ENCODE measurements around the gene EPN3. TPM values are rescaled to one million over a fixed set of nuclear protein-coding genes. Genes with fewer than 3 reads are reported as not detected.
A peak's percentile ranks its signal among the peaks of the same experiment; 100 is the strongest.

The EPN3 gene
- total RNA-seq, 1 experiment from 2014 or later, result 0.09 TPM

- BruUV-seq (replicated peaks), result no TSS peak
- no peaks in the 10 kb centered on the region for H3K36me3 ChIP-seq (ENCODE audit: insufficient read depth, low read length, poor library complexity, severe bottlenecking)
- H3K4me1 ChIP-seq (ENCODE audit: insufficient read depth, low read length, poor library complexity, severe bottlenecking), result peaks cover 15% of the 10 kb centered on the region
- no peaks in the 10 kb centered on the region for H3K27me3 ChIP-seq (replicated peaks; ENCODE audit: insufficient read depth, low read depth, low read length, poor library complexity)
- H3K27ac ChIP-seq (ENCODE audit: low read depth, low read length, poor library complexity, severe bottlenecking), result peak overlapping the region; percentile 56
- peak overlapping the region; percentile 58 for H3K4me3 ChIP-seq (ENCODE audit: low read depth, low read length, poor library complexity, severe bottlenecking)
- no peak for DNase-seq (ENCODE audit: low spot score)
- intact Hi-C loops (cut with micrococcal nuclease; ENCODE audit: unreplicated experiment), result loop anchor here (5.0 to 10.0 kb wide), 2 partner anchors 59 to 243 kb away; no protein-coding TSS in a partner anchor
- TF ChIP-seq CTCF (conservative IDR thresholded peaks at IDR 0.05; ENCODE audit: low read depth, low read length), result no peak
- no peak for TF ChIP-seq EZH2 (IDR thresholded peaks at IDR 0.05; ENCODE audit: borderline replicate concordance, low read depth, low read length, poor library complexity, severe bottlenecking)
- ChIA-PET CTCF (no interaction called here), POLR2A (ENCODE audit: low non-redundant PET) (no interaction called here)
- H3K9me3 ChIP-seq (ENCODE audit: low read depth, low read length, poor library complexity, severe bottlenecking), result no peaks in the 10 kb centered on the region
These were observed 8.8 kb downstream of the EPN3 start for GRCh38 chr17:50541402-50541715.

- DNase-seq (ENCODE audit: low spot score), result peak; percentile 88
- Histone ChIP-seq H3K4me1 (ENCODE audit: insufficient read depth, low read length, poor library complexity, severe bottlenecking) (peaks cover 15% of the 10 kb centered on the region), H3K36me3 (ENCODE audit: insufficient read depth, low read length, poor library complexity, severe bottlenecking) (no peaks in the 10 kb centered on the region), H3K27ac (ENCODE audit: low read depth, low read length, poor library complexity, severe bottlenecking) (peak overlapping the region; percentile 56), H3K4me3 (ENCODE audit: low read depth, low read length, poor library complexity, severe bottlenecking) (peak overlapping the region; percentile 58), H3K27me3 (replicated peaks; ENCODE audit: insufficient read depth, low read depth, low read length, poor library complexity) (no peaks in the 10 kb centered on the region), H3K9me3 (ENCODE audit: low read depth, low read length, poor library complexity, severe bottlenecking) (no peaks in the 10 kb centered on the region)
- TF ChIP-seq EZH2 (IDR thresholded peaks at IDR 0.05; ENCODE audit: borderline replicate concordance, low read depth, low read length, poor library complexity, severe bottlenecking) (no peak), CTCF (conservative IDR thresholded peaks at IDR 0.05; ENCODE audit: low read depth, low read length) (peak; percentile 39; the same call in 1 of the 2 replicates)
- intact Hi-C loops (cut with micrococcal nuclease; ENCODE audit: unreplicated experiment), result loop anchor here (5.0 to 10.0 kb wide), 2 partner anchors 60 to 243 kb away; no protein-coding TSS in a partner anchor
- no TSS peak for BruUV-seq (replicated peaks)
- ChIA-PET POLR2A (ENCODE audit: low non-redundant PET) (no interaction called here), CTCF (no interaction called here)
These were observed 9.5 kb downstream of the EPN3 start for GRCh38 chr17:50541716-50542688.

- BruUV-seq (replicated peaks), result no TSS peak
- CTCF ChIA-PET, result interaction anchor here (0.6 kb wide), 1 partner anchor 64 kb away, joined by 3 read pairs; no protein-coding TSS in a partner anchor
- intact Hi-C loops (cut with micrococcal nuclease; ENCODE audit: unreplicated experiment), result loop anchor here (5.0 to 10.0 kb wide), 2 partner anchors 61 to 242 kb away; no protein-coding TSS in a partner anchor
- TF ChIP-seq EZH2 (IDR thresholded peaks at IDR 0.05; ENCODE audit: borderline replicate concordance, low read depth, low read length, poor library complexity, severe bottlenecking) (no peak), CTCF (conservative IDR thresholded peaks at IDR 0.05; ENCODE audit: low read depth, low read length) (no peak)
- Histone ChIP-seq H3K4me3 (ENCODE audit: low read depth, low read length, poor library complexity, severe bottlenecking) (peak overlapping the region; percentile 58), H3K4me1 (ENCODE audit: insufficient read depth, low read length, poor library complexity, severe bottlenecking) (peaks cover 20% of the 10 kb centered on the region), H3K27me3 (replicated peaks; ENCODE audit: insufficient read depth, low read depth, low read length, poor library complexity) (no peaks in the 10 kb centered on the region), H3K27ac (ENCODE audit: low read depth, low read length, poor library complexity, severe bottlenecking) (no peak overlapping the region), H3K36me3 (ENCODE audit: insufficient read depth, low read length, poor library complexity, severe bottlenecking) (no peaks in the 10 kb centered on the region), H3K9me3 (ENCODE audit: low read depth, low read length, poor library complexity, severe bottlenecking) (no peaks in the 10 kb centered on the region)
- no peak for DNase-seq (ENCODE audit: low spot score)
- POLR2A ChIA-PET (ENCODE audit: low non-redundant PET), result no interaction called here
These were observed 10.6 kb downstream of the EPN3 start for GRCh38 chr17:50542795-50543774.

Data from A673 (cell line).